CD4-positive, alpha-beta T cell treated with Interleukin-6 for 4 hours (primary cell): Measurements from ENCODE around the gene TMEM225B.
"Not testable (repeated sequence)": the region's sequence is repeated elsewhere in the genome, so short reads cannot be mapped to it uniquely, and the experiment has no call there.

ENCODE experiments used
- DNase-seq: peaks from one replicate; pipeline ENCODE4 v3.0.0-alpha.2; 2020; ENCODE audit warnings: mixed read lengths

Gene TMEM225B

GRCh38 chr7:99624484-99624883, 26.4 kb downstream of the TMEM225B start:
- peak; percentile 74 for DNase-seq

GRCh38 chr7:99625321-99625720, 27.3 kb downstream of the TMEM225B start:
- no peak for DNase-seq

- no peak for DNase-seq
Observed at GRCh38 chr7:99625961-99626360, 27.9 kb downstream of the TMEM225B start.

GRCh38 chr7:99626661-99627060, 28.6 kb downstream of the TMEM225B start:
- no peak for DNase-seq

- no peak for DNase-seq
Observed at GRCh38 chr7:99627513-99627912, 29.4 kb downstream of the TMEM225B start.

- no peak for DNase-seq
Observed at GRCh38 chr7:99628471-99629465, 30.7 kb downstream of the TMEM225B start.

- no peak for DNase-seq
Observed at GRCh38 chr7:99629643-99630042, 31.6 kb downstream of the TMEM225B start.

- no peak for DNase-seq
Observed at GRCh38 chr7:99631295-99632109, 33.4 kb downstream of the TMEM225B start.

- DNase-seq: not testable (repeated sequence)
Observed at GRCh38 chr7:99637414-99637813, 39.3 kb downstream of the TMEM225B start.

- no peak for DNase-seq
Observed at GRCh38 chr7:99638731-99639130, 40.7 kb downstream of the TMEM225B start.

- no peak for DNase-seq
Observed at GRCh38 chr7:99639267-99639666, 41.2 kb downstream of the TMEM225B start.

GRCh38 chr7:99642027-99642426, 44.0 kb downstream of the TMEM225B start:
- no peak for DNase-seq

- no peak for DNase-seq
Observed at GRCh38 chr7:99643464-99643863, 45.4 kb downstream of the TMEM225B start.

GRCh38 chr7:99644431-99644830, 46.4 kb downstream of the TMEM225B start:
- no peak for DNase-seq

GRCh38 chr7:99645590-99645989, 47.5 kb downstream of the TMEM225B start:
- DNase-seq: no peak

GRCh38 chr7:99648843-99649242, 50.8 kb downstream of the TMEM225B start:
- no peak for DNase-seq

GRCh38 chr7:99651290-99651689, 53.2 kb downstream of the TMEM225B start:
- no peak for DNase-seq

- DNase-seq: no peak
Observed at GRCh38 chr7:99652671-99653070, 54.6 kb downstream of the TMEM225B start.

- not testable (repeated sequence) for DNase-seq
Observed at GRCh38 chr7:99653269-99653668, 55.2 kb downstream of the TMEM225B start.

- DNase-seq: no peak
Observed at GRCh38 chr7:99653754-99654153, 55.7 kb downstream of the TMEM225B start.

- not testable (repeated sequence) for DNase-seq
Observed at GRCh38 chr7:99654626-99655025, 56.6 kb downstream of the TMEM225B start.

GRCh38 chr7:99657879-99658278, 59.8 kb downstream of the TMEM225B start:
- not testable (repeated sequence) for DNase-seq
